ENCODE measurements around the gene CHD1. TPM values are rescaled to one million over a fixed set of nuclear protein-coding genes. Genes with fewer than 3 reads are reported as not detected.

The CHD1 gene
- total and polyA plus RNA-seq, 9 of the 15 experiments (the other 6 are each of a cell fraction or from before 2014, with no cell fraction given) = 27.3 to 133 (median 58.7) TPM

DNA sequence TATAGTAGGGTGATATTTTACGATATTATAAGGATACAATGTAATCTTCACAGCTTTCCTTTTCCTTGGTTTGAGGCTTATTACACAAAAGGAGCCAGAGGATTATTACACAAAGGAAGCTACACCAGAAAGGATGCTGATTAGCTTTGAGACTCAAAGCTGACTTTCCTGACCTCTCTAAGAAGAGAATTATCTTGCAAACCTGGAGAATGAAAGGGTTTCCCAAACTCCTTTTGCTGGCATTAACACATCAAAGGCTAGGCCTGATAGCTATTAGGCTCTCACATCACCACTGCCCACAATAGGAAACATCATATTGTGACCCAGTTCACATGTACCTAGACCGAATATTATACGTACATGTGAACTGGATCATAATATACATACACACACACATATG is 34.2 kb upstream of the CHD1 start:
- Histone ChIP-seq H3K36me3 (ENCODE audit: control insufficient read depth, insufficient read depth, low read length) (no peaks in the 10 kb centered on the region; the same call in 2 of the 3 replicates), H3K27me3 (ENCODE audit: control insufficient read depth in 2 of 2, insufficient read depth in 2 of 2, low read length in 2 of 2) (no peaks in the 10 kb centered on the region), H4K20me1 (replicated peaks; ENCODE audit: control insufficient read depth, insufficient read depth, low read length) (no peaks in the 10 kb centered on the region), H3K27ac (ENCODE audit: extremely low read depth, low read depth, low read length) (peak overlapping the region; percentile 3; the same call in 1 of the 3 replicates), H3K4me3 (no peak overlapping the region), H2AFZ (ENCODE audit: low read depth, low read length) (no peak overlapping the region), H3K9me3 (replicated peaks; ENCODE audit: control insufficient read depth, insufficient read depth, low read depth, low read length) (0 out of 2 replicates have a peak, but pooled peaks cover 2% of the 10 kb centered on the region), H3K4me1 (replicated peaks in 1 of 2; ENCODE audit: control insufficient read depth in 2 of 2, insufficient read depth in 2 of 2, low read length in 2 of 2) (peaks cover 9 to 29% of the 10 kb centered on the region in 2 experiments), H3K4me2 (ENCODE audit: insufficient read depth, low read length) (peak overlapping the region; percentile 10; the same call in 1 of the 2 replicates), H3K79me2 (ENCODE audit: control insufficient read depth, insufficient read depth, low read length) (no peaks in the 10 kb centered on the region; the same call in 2 of the 3 replicates), H3K9me1 (ENCODE audit: control insufficient read depth, insufficient read depth, low read length) (no peaks in the 10 kb centered on the region), H3K9ac (ENCODE audit: insufficient read depth in 1 of 2, low read depth in 2 of 2, low read length in 2 of 2) (no peak overlapping the region)
- 52% methylated on average over 3 of the region's 3 CpGs for WGBS (ENCODE audit: insufficient coverage, low coverage, missing lambda C conversion rate)
- ATAC-seq = no peak
- intact Hi-C loops (cut with micrococcal nuclease) (loop anchor here (1.0 to 5.0 kb wide), 2 partner anchors 34 to 56 kb away; partner anchors contain the start of gene CHD1), in situ Hi-C loops (cut with MboI) (no loop called here)
- FAIRE-seq = no peak
- DNase-seq (ENCODE audit: extremely low read depth in 1 of 4, low spot score in 3 of 4) = no peak
- CTCF ChIA-PET (ENCODE audit: low intra/inter-chr PET ratio) = no interaction called here
- BruUV-seq (replicated peaks) = no TSS peak
- TF ChIP-seq PCBP1 (IDR thresholded peaks at IDR 0.05; ENCODE audit: low read depth, low read length, poor library complexity, severe bottlenecking) (no peak), ZNF263 (CRISPR knock-in tag; IDR thresholded peaks at IDR 0.05; ENCODE audit: borderline replicate concordance) (no peak), BRCA1 (IDR thresholded peaks at IDR 0.05) (no peak), BRCA1 (CRISPR knock-in tag; IDR thresholded peaks at IDR 0.05) (no peak), FOXA1 (IDR thresholded peaks at IDR 0.05; ENCODE audit: borderline replicate concordance) (no peak), POLR2B (IDR thresholded peaks at IDR 0.05; ENCODE audit: low read depth, partially characterized antibody) (no peak)
- POLR2A ChIA-PET = interaction anchor here (0.7 to 1.6 kb wide), 5 partner anchors 9 to 33 kb away, joined by 3 to 5 read pairs (median 3); no protein-coding TSS in a partner anchor

DNA sequence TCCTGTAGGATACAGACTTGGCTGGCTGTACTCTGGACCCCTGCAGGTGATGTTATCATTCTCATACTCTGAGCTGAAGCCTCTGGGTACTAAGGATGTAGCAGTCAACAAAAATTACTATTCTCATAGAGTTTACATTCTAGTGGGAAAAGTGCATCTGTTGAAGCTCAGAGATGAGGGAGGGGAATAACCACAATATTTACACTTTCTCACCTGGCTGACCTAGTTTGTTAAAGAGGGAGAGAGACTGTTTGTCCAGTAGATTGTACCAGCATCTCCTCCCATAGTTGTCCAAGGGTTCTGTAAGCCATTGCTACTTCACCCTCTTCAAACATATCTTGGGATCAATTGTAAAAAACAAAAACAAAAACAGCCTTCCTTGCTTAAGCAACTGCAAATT is 33.8 kb upstream of the CHD1 start:
- intact Hi-C loops (cut with micrococcal nuclease) = loop anchor here (5.0 kb wide), 1 partner anchor 55 kb away; no protein-coding TSS in a partner anchor
- CTCF ChIA-PET (ENCODE audit: low intra/inter-chr PET ratio) = no interaction called here

More for the DNA sequence above, 33.8 kb upstream of the CHD1 start:
- DNase-seq (ENCODE audit: extremely low read depth in 1 of 4, low spot score in 3 of 4) = no peak
- H3K4me3 ChIP-seq = no peak overlapping the region
- H3K9ac ChIP-seq (ENCODE audit: insufficient read depth in 1 of 2, low read depth in 2 of 2, low read length in 2 of 2) = no peak overlapping the region
- no peak overlapping the region; the same call in 2 of the 3 replicates for H3K27ac ChIP-seq (ENCODE audit: extremely low read depth, low read depth, low read length)
- H3K9me3 ChIP-seq (replicated peaks; ENCODE audit: control insufficient read depth, insufficient read depth, low read depth, low read length) = 0 out of 2 replicates have a peak, but pooled peaks cover 2% of the 10 kb centered on the region
- H3K4me1 ChIP-seq (replicated peaks in 1 of 2; ENCODE audit: control insufficient read depth in 2 of 2, insufficient read depth in 2 of 2, low read length in 2 of 2) = peaks cover 9 to 29% of the 10 kb centered on the region in 2 experiments
- TF ChIP-seq ATF1 (CRISPR knock-in tag; IDR thresholded peaks at IDR 0.05) = no peak
- TF ChIP-seq ATF1 (tag; IDR thresholded peaks at IDR 0.05) = no peak
- no peak for TF ChIP-seq ZNF24 (IDR thresholded peaks at IDR 0.05)
- in situ Hi-C loops (cut with MboI) = no loop called here
- no peak for ATAC-seq
- no peaks in the 10 kb centered on the region for H3K9me1 ChIP-seq (ENCODE audit: control insufficient read depth, insufficient read depth, low read length)
- H3K79me2 ChIP-seq (ENCODE audit: control insufficient read depth, insufficient read depth, low read length) = no peaks in the 10 kb centered on the region; the same call in 2 of the 3 replicates
- H3K27me3 ChIP-seq (ENCODE audit: control insufficient read depth in 2 of 2, insufficient read depth in 2 of 2, low read length in 2 of 2) = no peaks in the 10 kb centered on the region
- no TSS peak for BruUV-seq (replicated peaks)
- POLR2A ChIA-PET = interaction anchor here (0.7 to 1.6 kb wide), 3 partner anchors 10 to 33 kb away, joined by 3 to 5 read pairs (median 3); no protein-coding TSS in a partner anchor
- H4K20me1 ChIP-seq (replicated peaks; ENCODE audit: control insufficient read depth, insufficient read depth, low read length) = no peaks in the 10 kb centered on the region
- H2AFZ ChIP-seq (ENCODE audit: low read depth, low read length) = no peak overlapping the region
- no peak for FAIRE-seq
- H3K36me3 ChIP-seq (ENCODE audit: control insufficient read depth, insufficient read depth, low read length) = no peaks in the 10 kb centered on the region; the same call in 2 of the 3 replicates
- no peak overlapping the region for H3K4me2 ChIP-seq (ENCODE audit: insufficient read depth, low read length)
